ENCODE measurements around the gene ANGPT4.

ANGPT4 gene

GRCh38 chr20:821046-821730 is 94.9 kb downstream of the ANGPT4 start:
- FAIRE-seq, result no peak

- FAIRE-seq, result no peak
Observed at GRCh38 chr20:820323-820953, 95.7 kb downstream of the ANGPT4 start.
